HuH-7 (cell line): ENCODE measurements around the gene ADCK2.
"Not testable (repeated sequence)": the region's sequence is repeated elsewhere in the genome, so short reads cannot be mapped to it uniquely, and the experiment has no call there.

ENCODE experiments used
- DNase-seq: peaks from one replicate; pipeline ENCODE4 v3.0.0; 2011; ENCODE audit warnings: low spot score

Gene ADCK2

GRCh38 chr7:140646931-140647647 lies 25.7 kb upstream of the ADCK2 start:
- peak; percentile 88 for DNase-seq

- DNase-seq, result no peak
These were observed 23.1 kb upstream of the ADCK2 start for GRCh38 chr7:140649556-140650205.

DNA sequence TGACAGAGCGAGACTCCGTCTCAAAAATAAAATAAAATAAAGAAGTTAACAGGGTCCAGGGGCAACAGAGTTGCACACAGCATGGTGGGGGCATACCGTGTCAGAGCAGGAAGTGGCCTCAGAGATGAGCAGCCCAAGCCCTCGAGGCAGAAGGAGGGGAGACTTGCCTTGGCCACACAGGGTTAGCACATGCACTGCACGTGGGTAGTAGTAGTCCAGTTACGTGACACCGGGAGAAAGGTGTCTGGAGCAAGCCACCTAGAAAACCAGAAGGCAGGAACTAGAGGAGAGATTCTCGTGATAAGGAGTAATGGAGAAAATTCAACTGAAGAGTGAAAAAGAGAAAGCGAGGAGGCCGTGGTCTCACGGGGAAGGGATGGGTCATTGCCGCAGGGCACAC lies 22.4 kb upstream of the ADCK2 start:
- DNase-seq, result no peak

DNA sequence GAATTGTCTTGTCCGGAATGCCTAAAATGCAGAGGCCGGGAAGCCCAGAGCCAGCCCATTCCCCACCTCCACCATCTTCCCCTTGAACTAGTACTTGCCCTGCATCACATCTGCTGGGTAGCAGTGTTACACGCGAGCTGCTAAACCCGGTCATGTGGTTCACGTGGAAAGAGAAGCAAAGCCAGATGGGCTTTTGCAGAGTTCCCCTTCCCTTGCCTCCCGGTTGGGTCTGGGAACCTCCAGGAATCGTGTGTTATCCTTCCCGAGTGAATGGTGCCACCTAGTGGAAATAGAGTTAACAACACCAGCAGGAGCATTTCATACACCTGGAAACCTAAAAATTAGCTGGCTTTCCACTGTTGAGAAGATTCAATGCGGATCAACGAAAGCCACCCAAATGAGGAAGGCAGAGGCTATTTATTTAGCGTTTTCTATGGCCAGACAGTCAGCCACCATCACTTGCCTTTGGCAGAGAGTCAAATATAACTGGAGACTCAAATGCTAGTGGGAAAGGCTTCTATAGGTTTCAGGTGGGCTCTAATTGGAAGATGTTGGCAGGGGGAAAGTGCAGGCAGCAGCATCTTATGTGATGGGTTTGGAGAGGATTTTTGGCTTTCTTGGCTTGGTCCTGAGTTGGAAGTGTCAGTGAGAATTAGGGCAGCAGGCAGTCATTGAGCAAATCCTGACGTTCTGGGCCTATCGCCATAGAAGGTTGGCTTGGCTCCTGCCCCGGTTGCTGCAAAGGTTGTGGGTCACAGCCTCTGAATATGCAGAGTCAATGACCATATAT lies 19.2 kb upstream of the ADCK2 start:
- peak; percentile 79 for DNase-seq

DNA sequence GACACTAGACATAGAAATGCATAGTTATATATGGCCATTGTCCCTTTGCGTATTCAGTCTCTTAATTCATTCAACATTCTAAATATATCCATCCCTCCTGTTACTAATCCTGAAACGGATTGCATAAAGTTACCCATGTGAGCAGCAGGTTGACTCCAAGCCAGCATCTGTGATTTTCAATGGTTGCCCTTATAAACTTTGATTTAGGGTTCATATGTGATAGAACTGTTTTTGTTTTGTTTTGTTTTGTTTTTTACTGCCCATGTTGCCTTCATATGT lies 18.7 kb upstream of the ADCK2 start:
- no peak for DNase-seq

GRCh38 chr7:140654661-140655060 lies 18.1 kb upstream of the ADCK2 start:
- DNase-seq, result no peak

GRCh38 chr7:140655511-140656408 lies 17.0 kb upstream of the ADCK2 start:
- no peak for DNase-seq

- peak; percentile 52 for DNase-seq
These were observed 15.9 kb upstream of the ADCK2 start for GRCh38 chr7:140656548-140657515.

- DNase-seq, result no peak
These were observed 14.9 kb upstream of the ADCK2 start for GRCh38 chr7:140657891-140658290.

- DNase-seq, result no peak
These were observed 12.9 kb upstream of the ADCK2 start for GRCh38 chr7:140659856-140660255.

DNA sequence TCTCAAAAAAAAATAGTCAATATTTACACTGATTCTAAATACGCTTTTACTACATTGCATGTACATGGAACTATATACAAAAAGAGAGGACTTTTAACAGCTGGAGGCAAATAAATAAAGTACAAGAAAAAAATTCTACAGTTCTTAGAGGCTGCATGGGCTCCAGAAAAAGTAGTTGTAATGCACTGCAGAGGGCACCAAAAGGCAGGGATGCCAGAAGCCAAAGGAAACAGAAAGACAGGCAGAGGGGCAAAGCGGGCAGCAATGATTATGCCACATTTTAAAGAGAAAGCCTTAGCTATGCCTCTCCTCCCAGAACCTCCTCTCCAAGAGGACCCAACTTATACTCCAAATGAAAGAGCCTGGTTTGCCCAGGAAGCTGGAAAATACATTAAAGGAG lies 11.6 kb upstream of the ADCK2 start:
- no peak for DNase-seq

- DNase-seq, result not testable (repeated sequence)
These were observed 9.8 kb upstream of the ADCK2 start for GRCh38 chr7:140662938-140663337.

DNA sequence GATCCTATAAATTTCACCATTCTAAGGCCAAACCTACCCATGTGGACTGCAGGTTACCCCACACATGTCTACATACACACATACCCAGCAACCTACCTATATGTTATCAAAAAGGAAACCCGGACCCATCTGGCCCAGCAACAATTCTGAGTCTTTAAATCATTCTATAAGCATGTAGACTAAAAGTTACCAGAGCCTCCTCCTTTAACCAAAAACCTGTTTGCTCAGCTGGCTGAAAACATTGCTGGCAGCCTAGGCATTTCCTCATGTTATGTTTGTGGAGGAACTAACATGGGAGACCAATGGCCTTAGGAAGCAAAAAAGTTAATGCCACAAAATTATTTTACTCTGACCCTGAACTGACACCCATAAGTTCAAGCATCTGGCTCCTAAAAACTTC lies 5.3 kb upstream of the ADCK2 start:
- DNase-seq, result no peak

GRCh38 chr7:140668641-140669040 lies 4.1 kb upstream of the ADCK2 start:
- DNase-seq, result no peak

DNA sequence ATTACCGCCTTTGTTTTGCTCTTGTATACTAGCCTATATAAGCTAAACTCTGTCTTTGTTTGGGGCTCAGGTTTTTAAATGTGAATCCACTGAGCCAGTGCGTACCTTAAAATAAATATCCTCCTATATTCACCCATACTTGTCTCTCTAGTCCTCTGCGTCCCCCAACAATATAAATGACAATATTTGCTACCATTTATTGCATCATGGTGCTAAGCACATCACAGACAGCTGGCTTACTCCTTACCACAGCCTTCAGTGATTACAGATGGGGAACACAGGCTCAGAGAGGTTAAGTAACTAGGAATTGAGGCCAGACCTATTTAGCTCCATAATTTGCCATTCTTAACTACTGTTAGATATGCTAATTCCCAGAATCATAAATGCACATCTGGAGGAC lies 3.4 kb upstream of the ADCK2 start:
- DNase-seq, result no peak

GRCh38 chr7:140669862-140670261 lies 2.9 kb upstream of the ADCK2 start:
- not testable (repeated sequence) for DNase-seq

- no peak for DNase-seq
These were observed 2.3 kb upstream of the ADCK2 start for GRCh38 chr7:140670343-140670935.

DNA sequence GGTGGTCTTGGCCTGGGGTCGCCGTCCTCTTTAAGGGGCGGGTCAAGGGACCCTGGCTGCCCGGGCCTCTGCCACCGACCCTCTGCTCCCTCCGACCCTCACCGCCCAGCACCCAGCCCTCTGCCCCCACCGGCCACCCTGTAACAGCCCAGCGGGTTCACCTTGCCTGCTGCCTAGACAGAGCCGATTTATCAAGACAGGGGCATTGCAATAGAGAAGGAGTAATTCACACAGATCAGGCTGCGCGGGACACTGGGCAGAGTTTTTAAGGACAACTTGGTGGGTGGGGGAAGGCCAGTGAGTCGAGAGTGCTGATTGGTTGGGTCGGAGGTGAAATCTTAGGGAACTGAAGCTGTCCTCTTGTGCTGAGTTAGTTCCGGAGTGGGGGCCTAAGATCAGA lies 779 bp upstream of the ADCK2 start:
- no peak for DNase-seq

- DNase-seq, result peak; percentile 66
These were observed 473 bp downstream of the ADCK2 start for GRCh38 chr7:140673063-140673773.

- no peak for DNase-seq
These were observed 1.0 kb downstream of the ADCK2 start for GRCh38 chr7:140673774-140674155.
